SK-N-DZ (cell line): Measurements from ENCODE around the gene COQ8B.

ENCODE experiments used
- small RNA-seq, 2 experiments: library from RNA; depleted of rRNA; stranded (forward); fragments of <200 nt; gene quantifications; one replicate each; pipeline ENCODE3, GENCODE V24; 2014

COQ8B gene

Small RNAs within 50 kb of the gene (small RNA-seq; reads per million reads assigned to genes)
- 0 to 0.04 reads per million in 2 experiments for gene RNU6-195P
